NT2/D1 (cell line): ENCODE results near the gene SECTM1.

ENCODE experiments used
- YY1 ChIP-seq: IDR thresholded peaks from 2 replicates; pipeline ENCODE4 v1.6.1; 2011; ENCODE audit not compliant: insufficient read length, insufficient read depth
- ZNF274 ChIP-seq: IDR thresholded peaks from 2 replicates; pipeline ENCODE4 v1.6.1; 2011; ENCODE audit warnings: mild to moderate bottlenecking, low read depth, low read length

DNA sequence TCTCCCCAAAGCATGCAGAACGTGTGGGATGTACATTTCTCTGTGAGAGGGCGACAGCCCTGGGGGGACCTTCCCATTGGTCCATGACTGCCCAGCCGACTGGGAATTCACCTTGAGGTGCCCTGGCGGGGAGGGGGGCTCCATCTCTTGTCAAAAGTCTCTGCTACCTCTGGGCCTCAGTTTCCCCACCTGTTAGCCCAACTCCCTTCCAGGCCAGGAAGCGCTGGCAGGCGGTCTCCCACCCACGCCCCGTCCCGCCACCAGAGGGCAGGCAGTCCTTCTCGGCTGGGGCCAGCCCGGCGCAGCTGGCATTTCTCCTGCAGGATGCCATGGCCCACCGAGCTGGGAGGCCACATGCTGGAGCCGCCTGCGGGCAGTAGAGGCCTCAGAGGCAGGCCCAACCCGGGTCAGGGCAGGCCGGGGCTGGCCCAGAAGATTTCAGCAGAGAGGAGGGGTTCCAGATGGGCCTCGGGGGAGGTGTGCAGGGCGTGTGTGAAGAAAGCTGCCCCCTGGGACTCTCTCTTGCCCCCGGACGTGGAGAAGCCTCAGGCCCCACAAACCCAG is 32.8 kb downstream of the SECTM1 start:
- TF ChIP-seq YY1 (no peak), ZNF274 (no peak)
